ENCODE data around the gene HSPG2.

- TF ChIP-seq MAX (IDR thresholded peaks at IDR 0.05), result no peak
- no peak for TF ChIP-seq CEBPB (IDR thresholded peaks at IDR 0.05)
- TF ChIP-seq REST (IDR thresholded peaks at IDR 0.05; ENCODE audit: low read depth), result no peak
- TF ChIP-seq RAD21 (IDR thresholded peaks at IDR 0.05; ENCODE audit: low read depth), result no peak
- TF ChIP-seq TEAD4 (IDR thresholded peaks at IDR 0.05), result peak; percentile 41
- no peak for TF ChIP-seq USF1 (IDR thresholded peaks at IDR 0.05)
- TF ChIP-seq EP300 (IDR thresholded peaks at IDR 0.05; ENCODE audit: borderline replicate concordance), result no peak
- no peak for TF ChIP-seq NFIC (IDR thresholded peaks at IDR 0.05)
- TF ChIP-seq EGR1 (IDR thresholded peaks at IDR 0.05), result no peak
- TF ChIP-seq TAF1 (IDR thresholded peaks at IDR 0.05; ENCODE audit: low read depth), result no peak
- no peak for TF ChIP-seq FOXM1 (IDR thresholded peaks at IDR 0.05; ENCODE audit: borderline replicate concordance, low read depth)
- TF ChIP-seq TCF12 (IDR thresholded peaks at IDR 0.05; ENCODE audit: low read depth), result no peak
- no peak for TF ChIP-seq CREB1 (IDR thresholded peaks at IDR 0.05; ENCODE audit: low read depth)
These were observed 1.7 kb downstream of the HSPG2 start for GRCh38 chr1:21935393-21935804.
